Mammary epithelial cell (primary cell): ENCODE measurements around the gene PANK2.

Experiments used
- CTCF ChIP-seq, 2 donors: IDR thresholded peaks in 1 of 2; conservative IDR thresholded peaks in 1 of 2; 2 replicates each; pipeline ENCODE4 v1.5.1; 2011 to 2012; ENCODE audit warnings: inconsistent platforms in 2 of 2, low read length in 2 of 2, mild to moderate bottlenecking in 2 of 2, control low read depth in 1 of 2, low read depth in 1 of 2; ENCODE audit not compliant: insufficient read depth in 1 of 2; ENCODE audit errors: extremely low read depth in 1 of 2
- EZH2 ChIP-seq: IDR thresholded peaks from 2 replicates; pipeline ENCODE4 v1.6.1; 2012; ENCODE audit warnings: low read length, inconsistent platforms, borderline replicate concordance

GRCh38 chr20:3935295-3935955 is 46.2 kb downstream of the PANK2 start:
- TF ChIP-seq EZH2: no peak
- no peak for TF ChIP-seq CTCF (conservative IDR thresholded peaks at IDR 0.05 in 1 of 2, IDR thresholded peaks at IDR 0.05 in 1 of 2; ENCODE audit: extremely low read depth in 1 of 2, insufficient read depth in 1 of 2, low read depth in 1 of 2, low read length in 2 of 2)
